ENCODE results near the gene FOXS1.

FOXS1 gene

DNA sequence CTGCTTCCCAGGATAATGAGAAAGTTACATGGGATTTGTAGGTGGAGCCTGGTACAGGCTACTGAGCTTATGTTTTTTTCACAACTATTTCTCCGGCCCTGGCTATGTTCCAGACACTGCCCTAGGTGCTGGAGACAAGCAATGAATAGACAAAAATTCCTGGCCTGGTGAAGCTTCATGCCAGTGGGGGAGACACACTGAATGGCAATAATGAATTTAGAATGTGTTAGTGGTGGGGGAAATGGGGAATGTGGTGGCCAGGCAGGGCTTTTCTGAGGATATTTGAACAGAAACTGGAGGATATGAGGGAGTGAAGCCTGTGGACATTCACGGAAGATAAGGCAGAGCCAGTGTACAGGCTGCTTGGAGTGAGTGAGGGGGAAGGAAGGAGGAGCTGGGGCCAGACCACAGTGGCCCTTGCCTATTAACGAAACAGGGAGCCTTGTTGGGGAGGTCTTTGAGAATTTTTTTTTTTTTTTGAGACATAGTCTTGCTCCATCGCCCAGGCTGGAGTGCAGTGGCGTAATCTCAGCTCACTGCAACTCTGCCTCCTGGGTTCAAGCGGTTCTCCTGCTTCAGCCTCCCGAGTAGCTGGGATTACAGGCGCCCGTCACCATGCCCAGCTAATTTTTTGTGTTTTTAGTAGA is 6.6 kb downstream of the FOXS1 start:
- no peak for TF ChIP-seq EZH2phosphoT487 (IDR thresholded peaks at IDR 0.05; ENCODE audit: borderline replicate concordance, low read length)
- H3F3A ChIP-seq (ENCODE audit: control insufficient read depth, insufficient read depth) = no peaks in the 10 kb centered on the region
- no peaks in the 10 kb centered on the region for H4K20me1 ChIP-seq (ENCODE audit: control insufficient read depth, insufficient read depth, low read depth, low read length)
- no peak overlapping the region for H3K4me2 ChIP-seq (ENCODE audit: low read length)
- peaks cover 15% of the 10 kb centered on the region for H3K27me3 ChIP-seq (ENCODE audit: control insufficient read depth, low read length)
- H3K27ac ChIP-seq (ENCODE audit: low read depth, low read length) = no peak overlapping the region
- H3K9me2 ChIP-seq (replicated peaks; ENCODE audit: control insufficient read depth, low read length) = no peaks in the 10 kb centered on the region
- H3K9me3 ChIP-seq (ENCODE audit: control insufficient read depth, insufficient read depth, low read length) = no peaks in the 10 kb centered on the region
- no peaks in the 10 kb centered on the region for H3K79me2 ChIP-seq (ENCODE audit: control insufficient read depth, low read length)
- no peak overlapping the region for H3K4me3 ChIP-seq (ENCODE audit: low read length)
- peaks cover 6% of the 10 kb centered on the region; the same call in 1 of the 2 replicates for H3K4me1 ChIP-seq (ENCODE audit: control insufficient read depth, low read length)
- H3K36me3 ChIP-seq (ENCODE audit: control insufficient read depth, low read length) = no peaks in the 10 kb centered on the region

DNA sequence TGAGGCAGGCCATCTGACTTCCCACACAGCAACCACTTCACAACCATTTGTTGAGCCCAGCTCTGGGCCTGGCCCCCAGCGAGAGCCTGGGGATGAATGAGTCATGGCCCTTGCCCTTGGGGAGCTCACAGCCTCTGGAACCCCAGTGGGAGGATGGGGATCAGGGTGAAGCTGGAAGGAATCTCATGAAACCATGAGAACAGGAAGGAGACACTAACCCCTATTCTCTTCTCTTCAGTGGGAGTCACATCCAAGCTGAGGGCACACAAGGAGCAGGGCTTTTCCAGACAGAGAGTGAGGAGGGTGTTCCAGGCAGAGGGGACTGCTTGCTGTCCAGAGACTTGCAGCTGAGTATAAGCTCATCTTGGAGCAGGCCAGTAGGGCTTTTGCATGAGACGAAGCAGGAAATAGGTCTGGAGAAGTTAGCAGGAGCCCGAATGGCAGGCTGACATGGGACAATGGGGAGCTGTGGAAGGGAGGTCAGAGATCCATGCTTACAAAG is 7.5 kb downstream of the FOXS1 start:
- peaks cover 4% of the 10 kb centered on the region; the same call in 1 of the 2 replicates for H3K4me1 ChIP-seq (ENCODE audit: control insufficient read depth, low read length)
- no peaks in the 10 kb centered on the region for H3K9me3 ChIP-seq (ENCODE audit: control insufficient read depth, insufficient read depth, low read length)
- H3F3A ChIP-seq (ENCODE audit: control insufficient read depth, insufficient read depth) = no peaks in the 10 kb centered on the region
- no peaks in the 10 kb centered on the region for H3K79me2 ChIP-seq (ENCODE audit: control insufficient read depth, low read length)
- no peaks in the 10 kb centered on the region for H3K36me3 ChIP-seq (ENCODE audit: control insufficient read depth, low read length)
- H3K9me2 ChIP-seq (replicated peaks; ENCODE audit: control insufficient read depth, low read length) = no peaks in the 10 kb centered on the region
- no peak overlapping the region for H3K4me2 ChIP-seq (ENCODE audit: low read length)
- no peak for TF ChIP-seq EZH2phosphoT487 (IDR thresholded peaks at IDR 0.05; ENCODE audit: borderline replicate concordance, low read length)
- TF ChIP-seq, protein P1, sequence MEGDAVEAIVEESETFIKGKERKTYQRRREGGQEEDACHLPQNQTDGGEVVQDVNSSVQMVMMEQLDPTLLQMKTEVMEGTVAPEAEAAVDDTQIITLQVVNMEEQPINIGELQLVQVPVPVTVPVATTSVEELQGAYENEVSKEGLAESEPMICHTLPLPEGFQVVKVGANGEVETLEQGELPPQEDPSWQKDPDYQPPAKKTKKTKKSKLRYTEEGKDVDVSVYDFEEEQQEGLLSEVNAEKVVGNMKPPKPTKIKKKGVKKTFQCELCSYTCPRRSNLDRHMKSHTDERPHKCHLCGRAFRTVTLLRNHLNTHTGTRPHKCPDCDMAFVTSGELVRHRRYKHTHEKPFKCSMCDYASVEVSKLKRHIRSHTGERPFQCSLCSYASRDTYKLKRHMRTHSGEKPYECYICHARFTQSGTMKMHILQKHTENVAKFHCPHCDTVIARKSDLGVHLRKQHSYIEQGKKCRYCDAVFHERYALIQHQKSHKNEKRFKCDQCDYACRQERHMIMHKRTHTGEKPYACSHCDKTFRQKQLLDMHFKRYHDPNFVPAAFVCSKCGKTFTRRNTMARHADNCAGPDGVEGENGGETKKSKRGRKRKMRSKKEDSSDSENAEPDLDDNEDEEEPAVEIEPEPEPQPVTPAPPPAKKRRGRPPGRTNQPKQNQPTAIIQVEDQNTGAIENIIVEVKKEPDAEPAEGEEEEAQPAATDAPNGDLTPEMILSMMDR (IDR thresholded peaks at IDR 0.05; ENCODE audit: low read depth, low read length, poor library complexity, severe bottlenecking) = no peak
- no peaks in the 10 kb centered on the region for H4K20me1 ChIP-seq (ENCODE audit: control insufficient read depth, insufficient read depth, low read depth, low read length)
- H3K27me3 ChIP-seq (ENCODE audit: control insufficient read depth, low read length) = peaks cover 15% of the 10 kb centered on the region
- no peak overlapping the region for H3K27ac ChIP-seq (ENCODE audit: low read depth, low read length)
- H3K4me3 ChIP-seq (ENCODE audit: low read length) = no peak overlapping the region

DNA sequence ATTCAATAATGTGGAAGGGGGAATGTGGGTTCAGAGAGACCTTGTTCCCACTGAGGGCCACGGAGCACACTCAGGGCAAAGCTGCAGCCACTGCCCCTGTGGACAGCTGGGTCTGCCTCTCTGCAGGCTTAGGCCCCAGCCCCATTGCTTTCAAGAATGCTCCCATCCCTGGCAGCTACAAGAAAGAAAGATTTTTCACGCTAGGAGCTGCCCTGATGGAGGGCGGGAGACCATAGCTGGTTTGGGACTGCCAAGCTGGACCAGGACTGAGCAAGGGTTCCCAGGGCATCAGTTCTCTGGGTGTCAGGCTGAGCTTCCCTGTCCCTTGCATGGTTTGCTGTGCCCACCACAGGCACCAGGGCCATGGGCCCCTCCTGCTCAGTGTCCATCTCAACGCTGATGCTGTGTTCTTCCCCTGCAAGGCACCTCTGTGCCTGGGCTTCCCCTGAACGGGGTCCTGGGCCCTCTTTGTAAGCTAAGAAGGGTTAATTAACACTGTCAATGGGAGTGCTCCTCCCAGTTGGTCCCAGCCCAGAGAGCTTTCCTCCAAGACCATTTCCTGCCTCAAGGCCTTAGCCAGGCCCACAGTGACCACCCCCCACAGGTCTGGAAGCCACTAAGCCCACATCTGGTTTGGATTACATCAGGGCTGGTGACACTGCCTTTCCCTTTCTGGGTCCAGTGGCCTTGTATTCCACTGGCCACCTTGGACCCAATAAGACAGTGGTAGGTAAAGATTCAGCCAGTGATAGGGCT is 8.4 kb downstream of the FOXS1 start:
- Histone ChIP-seq H3K9me2 (replicated peaks; ENCODE audit: control insufficient read depth, low read length) (no peaks in the 10 kb centered on the region), H3F3A (ENCODE audit: control insufficient read depth, insufficient read depth) (no peaks in the 10 kb centered on the region), H3K36me3 (ENCODE audit: control insufficient read depth, low read length) (no peaks in the 10 kb centered on the region), H3K27me3 (ENCODE audit: control insufficient read depth, low read length) (peaks cover 15% of the 10 kb centered on the region), H4K20me1 (ENCODE audit: control insufficient read depth, insufficient read depth, low read depth, low read length) (no peaks in the 10 kb centered on the region), H3K79me2 (ENCODE audit: control insufficient read depth, low read length) (no peaks in the 10 kb centered on the region), H3K4me1 (ENCODE audit: control insufficient read depth, low read length) (no peaks in the 10 kb centered on the region), H3K4me2 (ENCODE audit: low read length) (no peak overlapping the region), H3K27ac (ENCODE audit: low read depth, low read length) (no peak overlapping the region), H3K9me3 (ENCODE audit: control insufficient read depth, insufficient read depth, low read length) (no peaks in the 10 kb centered on the region), H3K4me3 (ENCODE audit: low read length) (no peak overlapping the region)
- no peak for TF ChIP-seq EZH2phosphoT487 (IDR thresholded peaks at IDR 0.05; ENCODE audit: borderline replicate concordance, low read length)
- TF ChIP-seq, protein P1 (IDR thresholded peaks at IDR 0.05; ENCODE audit: low read depth, low read length, poor library complexity, severe bottlenecking) = no peak
